GM12892 (cell line): ENCODE results near the gene LAMA2.

Experiments used
- DNase-seq: peaks from one replicate; pipeline ENCODE4 v3.0.0; 2011; ENCODE audit not compliant: insufficient read length
- FAIRE-seq: peaks from 2 replicates; lab custom pipeline; 2011; peaks lifted over from hg19 to GRCh38; lab: Jason Lieb, UNC
- POLR2A ChIP-seq: IDR thresholded peaks from 2 replicates; pipeline ENCODE4 v1.6.1; 2011; ENCODE audit warnings: low read depth, low read length, control low read depth
- POLR2AphosphoS5 ChIP-seq: IDR thresholded peaks from 2 replicates; pipeline ENCODE4 v1.6.1; 2011; ENCODE audit warnings: low read depth, low read length, control low read depth
- TAF1 ChIP-seq: IDR thresholded peaks from 2 replicates; pipeline ENCODE4 v1.6.1; 2011; ENCODE audit warnings: low read depth, mild to moderate bottlenecking, control low read depth, low read length, borderline replicate concordance

Gene LAMA2

DNA sequence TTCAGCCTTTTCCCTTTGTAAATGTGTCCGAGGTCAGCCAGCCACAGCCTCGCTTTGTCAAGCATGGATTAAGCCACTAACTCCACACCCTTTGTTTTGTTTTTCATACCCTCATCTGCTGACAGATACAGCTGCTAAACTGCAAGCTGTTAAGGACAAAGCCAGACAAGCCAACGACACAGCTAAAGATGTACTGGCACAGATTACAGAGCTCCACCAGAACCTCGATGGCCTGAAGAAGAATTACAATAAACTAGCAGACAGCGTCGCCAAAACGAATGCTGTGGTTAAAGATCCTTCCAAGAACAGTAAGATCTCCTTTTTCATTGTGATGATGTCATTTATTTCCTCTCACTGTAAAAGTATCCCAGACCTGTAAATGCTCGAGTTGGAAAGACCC lies 557.8 kb downstream of the LAMA2 start:
- no peak for TF ChIP-seq TAF1
- no peak for TF ChIP-seq POLR2AphosphoS5
- no peak for TF ChIP-seq POLR2A
- no peak for FAIRE-seq
- no peak for DNase-seq

GRCh38 chr6:129444683-129445082 lies 561.7 kb downstream of the LAMA2 start:
- FAIRE-seq, result no peak
- TF ChIP-seq POLR2A (no peak), POLR2AphosphoS5 (no peak), TAF1 (no peak)
- DNase-seq, result no peak

GRCh38 chr6:129446272-129447197 lies 563.6 kb downstream of the LAMA2 start:
- DNase-seq (no peak), FAIRE-seq (no peak)
- no peak for TF ChIP-seq POLR2AphosphoS5
- TF ChIP-seq TAF1, result no peak
- no peak for TF ChIP-seq POLR2A

- TF ChIP-seq POLR2AphosphoS5 (no peak), POLR2A (no peak), TAF1 (no peak)
- DNase-seq, result no peak
- FAIRE-seq, result no peak
These were observed 564.2 kb downstream of the LAMA2 start for GRCh38 chr6:129447198-129447565.

- DNase-seq, result peak; percentile 1
- TF ChIP-seq POLR2A, result no peak
- no peak for FAIRE-seq
These were observed 566.0 kb downstream of the LAMA2 start for GRCh38 chr6:129448965-129449364.

DNA sequence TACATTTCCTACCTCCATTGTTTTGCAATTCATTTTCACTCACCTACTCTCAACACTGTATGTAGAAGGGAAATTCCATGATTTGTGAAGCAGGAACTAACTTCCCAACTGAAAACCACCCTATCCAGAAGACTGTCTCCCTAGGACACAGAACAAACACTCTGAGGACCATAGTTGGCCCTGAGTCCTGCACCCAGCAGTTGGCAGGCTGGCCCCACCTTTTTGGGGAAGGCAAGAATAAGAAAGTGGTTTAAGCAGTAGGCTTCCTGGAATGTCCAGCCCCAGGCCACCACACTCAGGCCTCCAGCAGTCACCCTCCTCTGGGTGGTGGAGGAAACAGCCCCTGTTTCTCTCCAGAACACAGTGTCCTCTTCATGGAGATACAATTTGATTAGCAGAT lies 568.2 kb downstream of the LAMA2 start:
- TF ChIP-seq TAF1, result no peak
- TF ChIP-seq POLR2AphosphoS5, result no peak
- FAIRE-seq, result peak; percentile 44
- no peak for DNase-seq

GRCh38 chr6:129453073-129453472 lies 570.1 kb downstream of the LAMA2 start:
- no peak for FAIRE-seq
- TF ChIP-seq POLR2AphosphoS5 (no peak), TAF1 (no peak), POLR2A (no peak)
- DNase-seq, result no peak

GRCh38 chr6:129454488-129454887 lies 571.5 kb downstream of the LAMA2 start:
- FAIRE-seq (no peak), DNase-seq (no peak)
- no peak for TF ChIP-seq TAF1
- TF ChIP-seq POLR2AphosphoS5, result no peak
- TF ChIP-seq POLR2A, result no peak

GRCh38 chr6:129455126-129455769 lies 572.3 kb downstream of the LAMA2 start:
- DNase-seq, result no peak

DNA sequence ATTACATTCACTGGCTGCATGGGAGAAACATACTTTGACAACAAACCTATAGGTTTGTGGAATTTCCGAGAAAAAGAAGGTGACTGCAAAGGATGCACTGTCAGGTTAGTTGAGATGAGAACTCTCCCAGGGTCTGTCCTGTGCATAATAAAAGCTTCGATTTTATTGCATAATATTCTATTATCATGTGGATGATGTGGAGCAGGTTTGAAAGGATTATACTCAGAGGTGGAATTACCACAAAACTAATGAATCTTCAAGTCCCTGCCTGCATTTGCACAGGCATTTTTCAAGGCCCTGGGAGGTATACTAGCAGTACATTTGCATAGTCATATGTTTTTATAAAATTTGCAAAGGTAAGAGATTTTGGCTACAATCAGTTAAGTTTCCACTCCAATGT lies 577.3 kb downstream of the LAMA2 start:
- no peak for FAIRE-seq
- TF ChIP-seq POLR2AphosphoS5, result no peak
- TF ChIP-seq TAF1, result no peak
- TF ChIP-seq POLR2A, result no peak
- DNase-seq, result no peak

More at GRCh38 chr6:129455126-129455769, 572.3 kb downstream of the LAMA2 start:
- TF ChIP-seq POLR2AphosphoS5, result no peak
- no peak for TF ChIP-seq TAF1
- TF ChIP-seq POLR2A, result no peak
- FAIRE-seq, result no peak

- FAIRE-seq (no peak), DNase-seq (no peak)
- no peak for TF ChIP-seq POLR2A
- TF ChIP-seq POLR2AphosphoS5, result no peak
- no peak for TF ChIP-seq TAF1
These were observed 586.2 kb downstream of the LAMA2 start for GRCh38 chr6:129469070-129469662.

GRCh38 chr6:129472239-129472638 lies 589.3 kb downstream of the LAMA2 start:
- FAIRE-seq, result no peak
- TF ChIP-seq TAF1 (no peak), POLR2A (no peak), POLR2AphosphoS5 (no peak)
- no peak for DNase-seq
